DMS153 (cell line): ENCODE data around the gene RNF112.
"Not testable (repeated sequence)": the region's sequence is repeated elsewhere in the genome, so short reads cannot be mapped to it uniquely, and the experiment has no call there.

Experiments
- DNase-seq: peaks from one replicate; lab custom pipeline; 2025; lab: John Stamatoyannopoulos, UW

Gene RNF112

GRCh38 chr17:19414396-19415280 is 3.6 kb downstream of the RNF112 start:
- DNase-seq, result no peak

DNA sequence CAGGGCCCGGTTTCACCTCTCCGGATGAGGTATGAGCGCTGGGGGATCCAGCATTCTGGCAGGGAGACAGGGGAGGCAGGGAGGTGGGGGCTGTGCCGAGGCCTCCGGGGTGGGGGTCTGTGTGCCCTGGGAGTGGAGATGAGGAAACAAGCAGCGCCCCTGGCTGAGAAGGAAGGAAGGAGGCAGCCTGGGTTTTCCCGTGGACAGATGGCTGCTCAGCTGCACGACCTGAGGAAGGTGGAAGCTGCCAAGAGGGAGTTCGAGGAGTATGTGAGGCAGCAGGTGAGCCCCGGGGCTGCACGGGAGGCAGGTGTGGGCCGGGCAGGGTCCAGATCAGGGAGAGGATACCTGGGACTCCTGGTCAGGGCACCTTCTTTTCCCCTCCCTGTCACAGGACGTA is 4.3 kb downstream of the RNF112 start:
- DNase-seq, result no peak

GRCh38 chr17:19415806-19416775 is 5.1 kb downstream of the RNF112 start:
- DNase-seq, result no peak

DNA sequence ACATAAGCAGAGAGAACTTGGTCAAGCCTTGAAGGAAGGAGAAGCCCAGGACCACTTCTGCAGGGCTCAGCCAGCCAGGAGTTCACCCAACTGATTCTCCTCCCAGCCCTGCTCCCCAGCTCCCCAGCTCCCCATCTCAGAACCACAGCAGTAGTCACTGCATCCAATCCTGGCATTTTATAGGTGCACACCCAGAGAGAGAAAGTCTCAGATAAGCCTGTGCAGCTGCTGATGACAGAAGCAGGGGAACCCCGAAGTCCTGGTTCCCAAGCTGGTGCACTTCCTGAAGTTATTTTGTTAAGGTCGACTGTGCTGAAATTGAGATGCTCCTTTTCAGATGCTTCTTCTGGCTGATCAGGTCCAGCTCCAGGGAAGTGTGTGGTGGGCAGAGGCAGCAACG is 6.6 kb downstream of the RNF112 start:
- DNase-seq, result no peak

- no peak for DNase-seq
These were observed 7.4 kb downstream of the RNF112 start for GRCh38 chr17:19418251-19418992.

DNA sequence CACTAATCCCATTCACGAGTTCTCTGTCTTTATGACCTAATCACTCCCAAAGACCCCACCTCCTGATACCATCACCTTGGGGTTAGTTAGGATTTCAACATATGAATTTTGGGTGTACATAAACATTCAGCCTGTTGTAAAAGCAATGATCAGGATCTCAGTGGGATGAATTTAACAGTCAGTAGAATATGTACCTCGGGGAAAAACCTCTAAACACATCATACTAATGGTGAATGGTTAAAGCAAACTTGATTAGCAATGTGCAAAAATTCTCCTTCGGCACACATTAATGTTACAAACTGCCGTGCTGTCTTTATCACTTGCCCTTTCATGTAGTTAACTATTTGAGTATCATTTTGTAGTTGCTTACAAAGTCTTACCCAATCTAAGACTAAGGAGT is 10.2 kb downstream of the RNF112 start:
- no peak for DNase-seq

DNA sequence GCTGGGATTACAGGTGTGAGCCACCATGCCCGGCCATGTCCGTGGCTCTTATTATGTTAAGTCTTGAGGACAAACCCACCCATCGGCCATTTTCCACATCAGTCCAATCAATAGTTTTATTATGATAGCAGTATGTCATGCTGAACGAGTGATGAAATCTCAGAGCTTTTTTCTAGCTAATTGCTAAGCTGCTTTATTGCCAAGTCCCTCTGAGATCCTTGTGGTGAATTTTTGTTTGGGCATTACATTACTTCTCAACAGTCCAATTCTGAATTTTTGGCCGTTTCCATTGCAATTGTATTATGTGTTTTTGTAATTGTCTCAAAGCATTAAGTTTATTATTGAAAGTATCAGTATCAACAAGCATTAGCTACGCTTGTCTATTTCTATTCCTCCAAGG is 10.9 kb downstream of the RNF112 start:
- no peak for DNase-seq

DNA sequence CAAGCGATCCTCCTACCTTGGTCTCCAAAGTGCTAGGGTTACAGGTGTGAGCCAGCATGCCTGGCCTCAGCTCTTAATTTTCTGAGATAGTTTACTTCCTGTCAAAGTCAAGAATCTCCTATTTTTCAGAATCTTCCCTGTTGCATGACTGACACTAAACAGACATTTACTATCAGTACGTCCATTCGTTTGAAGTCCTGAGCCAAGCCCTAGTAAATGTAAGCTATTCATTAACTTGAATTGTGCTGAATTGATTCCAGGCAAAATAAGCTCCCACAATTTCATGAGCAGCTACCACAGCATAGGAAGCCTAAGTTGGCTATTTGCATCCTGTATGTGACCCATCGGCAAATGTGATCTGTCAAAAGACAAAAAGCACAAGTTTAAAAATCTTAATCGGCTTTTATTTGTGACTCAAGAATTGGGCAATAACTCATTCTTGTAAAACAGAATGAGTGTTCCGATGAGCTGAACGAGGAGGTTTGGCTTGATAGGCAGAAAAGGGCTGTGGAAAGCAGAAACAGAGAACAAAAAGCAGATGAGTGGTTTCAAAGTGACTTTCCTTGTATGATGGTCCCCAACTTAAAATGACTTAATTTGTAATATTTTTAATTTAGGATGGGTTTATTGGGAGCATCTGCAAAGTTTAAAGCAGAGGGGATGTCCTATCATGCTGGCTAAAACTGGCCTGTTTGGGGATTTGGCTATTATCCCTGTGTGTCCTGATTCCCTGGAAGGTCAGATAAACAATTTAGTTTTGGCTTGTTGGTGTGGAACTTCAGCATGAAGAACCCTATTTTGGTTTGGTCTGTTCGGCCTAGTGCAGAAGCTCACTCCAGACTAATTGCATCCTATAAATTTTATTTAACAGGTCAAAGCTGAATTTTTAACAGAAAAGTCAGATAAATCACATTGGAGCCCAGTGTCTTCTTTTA is 14.2 kb downstream of the RNF112 start:
- DNase-seq, result no peak

- DNase-seq, result no peak
These were observed 15.6 kb downstream of the RNF112 start for GRCh38 chr17:19426631-19427030.

DNA sequence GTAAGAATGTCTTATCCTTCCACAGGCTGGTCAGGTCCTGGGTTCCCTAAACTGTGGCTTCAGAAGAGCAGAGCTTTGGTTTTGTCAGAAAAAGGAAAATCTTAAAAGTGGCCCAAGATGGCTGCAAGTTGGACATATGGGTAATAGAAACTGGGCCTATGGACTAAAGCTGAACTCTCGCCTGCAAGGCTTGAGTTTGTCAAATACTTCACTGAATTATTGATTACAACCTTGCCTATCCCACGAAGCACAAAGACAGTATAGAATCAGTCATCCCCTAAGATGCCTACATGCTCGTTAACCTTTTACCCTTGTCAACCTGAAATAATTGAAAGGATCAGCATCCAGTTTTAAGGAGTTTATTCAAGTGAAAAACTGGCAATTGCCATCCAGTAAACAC is 20.7 kb downstream of the RNF112 start:
- DNase-seq, result no peak

GRCh38 chr17:19433255-19433654 is 22.2 kb downstream of the RNF112 start:
- DNase-seq, result no peak

DNA sequence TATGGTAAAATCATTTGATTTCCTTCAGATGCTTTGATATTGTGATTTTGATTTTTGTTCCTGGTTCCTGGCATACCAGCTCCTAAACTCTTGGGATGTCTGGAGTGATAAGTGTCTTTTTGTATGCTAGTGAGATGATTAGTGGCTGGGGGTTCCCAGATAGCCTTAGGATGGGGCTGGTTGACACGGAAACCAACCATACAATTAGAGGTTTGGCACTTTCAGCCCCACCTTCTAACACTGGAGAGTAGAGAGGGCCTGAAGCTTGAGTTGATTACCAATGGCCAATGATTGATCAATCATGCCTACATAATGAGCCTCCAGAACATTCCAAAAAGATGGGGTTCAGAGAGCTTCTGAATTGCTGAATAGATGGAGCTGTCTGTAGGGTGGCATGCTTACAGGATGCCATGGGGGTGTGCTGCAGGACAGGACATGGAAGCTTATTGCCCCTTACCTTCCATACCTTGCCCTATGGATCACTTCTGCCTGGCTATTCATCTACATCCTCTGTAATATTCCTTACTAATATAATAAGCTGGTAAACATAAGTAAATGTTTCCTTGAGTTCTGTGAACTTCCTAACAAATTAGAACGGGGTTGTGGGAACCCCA is 22.8 kb downstream of the RNF112 start:
- no peak for DNase-seq

GRCh38 chr17:19440421-19440820 is 29.4 kb downstream of the RNF112 start:
- no peak for DNase-seq

- DNase-seq, result not testable (repeated sequence)
These were observed 30.3 kb downstream of the RNF112 start for GRCh38 chr17:19441288-19441687.

DNA sequence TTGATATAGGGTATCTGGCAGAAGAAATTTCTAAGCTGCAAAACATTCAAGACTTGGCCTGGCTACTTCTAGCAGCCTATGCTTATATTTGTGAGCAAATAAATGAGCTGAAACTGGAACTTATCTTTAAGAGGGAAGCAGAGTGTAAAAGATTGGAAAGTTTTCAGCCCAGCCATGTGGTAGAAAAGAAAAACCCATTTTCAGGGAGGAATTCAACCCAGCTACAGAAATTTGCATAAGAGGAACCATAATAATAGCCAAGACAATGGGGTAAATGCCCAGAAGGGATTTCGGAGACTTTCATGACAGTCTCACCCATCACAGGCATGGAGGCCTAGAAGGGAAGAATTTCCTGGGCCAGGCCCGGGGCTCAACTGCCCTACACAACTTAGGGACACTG is 31.7 kb downstream of the RNF112 start:
- DNase-seq, result no peak

GRCh38 chr17:19443148-19443547 is 32.1 kb downstream of the RNF112 start:
- DNase-seq, result no peak

- DNase-seq, result no peak
These were observed 34.1 kb downstream of the RNF112 start for GRCh38 chr17:19445105-19445504.

DNA sequence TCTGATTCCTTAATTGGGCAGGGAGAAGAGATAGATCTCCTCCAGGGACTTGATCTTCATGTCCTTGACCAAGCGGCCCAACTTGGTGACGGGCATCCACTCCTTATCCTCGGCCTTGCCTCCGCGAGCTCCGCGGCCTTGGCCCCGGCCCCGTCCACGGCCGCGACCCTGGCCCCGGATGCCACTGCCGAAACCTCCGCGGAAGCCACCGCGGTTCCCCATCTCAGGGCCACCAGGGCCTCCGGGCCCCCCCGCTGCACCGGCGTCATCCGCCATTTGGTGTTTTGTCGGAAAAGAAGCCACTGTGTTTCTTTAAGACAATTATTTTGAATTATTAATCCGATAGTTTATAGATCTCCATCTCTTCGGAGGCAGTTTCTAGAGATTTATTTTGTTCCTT is 35.5 kb downstream of the RNF112 start:
- DNase-seq, result not testable (repeated sequence)

GRCh38 chr17:19447085-19447583 is 36.1 kb downstream of the RNF112 start:
- DNase-seq, result peak; percentile 31
